ENCODE results near the gene TCF25.

DNA sequence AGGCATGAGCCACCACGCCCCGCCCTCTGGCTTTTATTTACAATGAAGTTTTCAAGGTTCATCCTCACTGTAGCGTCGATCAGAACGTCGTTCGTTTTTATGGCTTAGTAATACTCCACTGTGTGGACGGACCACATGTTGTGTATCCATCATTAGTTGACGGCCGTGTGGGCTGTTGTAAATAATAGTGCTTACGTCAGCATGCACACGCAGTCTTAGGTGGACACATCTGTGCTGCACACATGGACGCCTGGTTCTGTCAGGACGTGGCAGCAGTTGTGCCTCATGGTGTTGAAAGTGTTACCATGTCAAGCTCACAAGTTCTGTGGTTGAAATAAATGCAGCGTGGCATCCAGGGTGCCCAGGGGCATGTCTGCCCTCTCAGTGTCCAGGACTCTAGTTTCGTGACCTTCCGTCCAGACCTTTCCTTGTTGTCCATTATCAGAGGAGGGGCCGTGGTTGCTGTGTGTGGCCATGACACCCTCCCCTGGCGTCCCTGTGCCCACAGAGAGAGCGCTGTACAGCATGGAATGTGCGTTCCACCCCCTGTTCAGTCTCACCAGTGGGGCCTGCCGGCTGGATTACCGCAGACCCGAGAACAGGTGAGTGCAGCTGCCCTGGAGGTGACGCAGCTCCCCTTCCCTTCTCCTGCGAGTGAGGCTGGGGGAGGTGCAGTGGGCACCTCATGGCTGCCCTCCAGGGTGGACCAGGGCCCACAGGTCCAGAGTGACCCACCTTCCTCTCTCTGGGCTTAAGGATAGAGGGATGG, 22.3 kb downstream of the TCF25 start:
- TF ChIP-seq POLR2A (IDR thresholded peaks at IDR 0.05; ENCODE audit: low read length), result no peak
- no peak for TF ChIP-seq GATA1 (IDR thresholded peaks at IDR 0.05; ENCODE audit: low read depth, low read length)

Measured in erythroblast (primary cell).